H9 (cell line): ENCODE results near the gene PCDH17. TPM values are rescaled to one million over a fixed set of nuclear protein-coding genes. Genes with fewer than 3 reads are reported as not detected.
A peak's percentile ranks its signal among the peaks of the same experiment; 100 is the strongest.

ENCODE experiments used
- DNase-seq: peaks from one replicate; pipeline ENCODE4 v3.0.0-alpha.2; 2017
- H2AFZ ChIP-seq: one replicate; pipeline ENCODE4 v1.6.1; 2013; ENCODE audit warnings: mild to moderate bottlenecking, low read length, control low read depth, moderate library complexity
- H2AK5ac ChIP-seq: 2 replicates; pipeline ENCODE4 v1.6.1; 2013; ENCODE audit warnings: low read length, control low read depth, mixed read lengths; ENCODE audit not compliant: insufficient read length
- H2BK120ac ChIP-seq: one replicate; pipeline ENCODE4 v1.6.1; 2013; ENCODE audit warnings: low read depth, mild to moderate bottlenecking, low read length, control low read depth, inconsistent platforms; ENCODE audit not compliant: poor library complexity, severe bottlenecking
- H2BK12ac ChIP-seq: 2 replicates; pipeline ENCODE4 v1.6.1; 2013; ENCODE audit warnings: low read length, control low read depth, mixed read lengths, low read depth; ENCODE audit not compliant: insufficient read length
- H2BK15ac ChIP-seq: 2 replicates; pipeline ENCODE4 v1.6.1; 2013; ENCODE audit warnings: low read depth, low read length, control low read depth
- H2BK20ac ChIP-seq: one replicate; pipeline ENCODE4 v1.6.1; 2013; ENCODE audit warnings: low read depth, mild to moderate bottlenecking, low read length, control low read depth, inconsistent platforms; ENCODE audit not compliant: poor library complexity, severe bottlenecking
- H2BK5ac ChIP-seq: 2 replicates; pipeline ENCODE4 v1.6.1; 2013; ENCODE audit warnings: low read length, control low read depth, mixed read lengths; ENCODE audit not compliant: insufficient read length
- H3K14ac ChIP-seq: 2 replicates; pipeline ENCODE4 v1.6.1; 2013; ENCODE audit warnings: low read length, control low read depth; ENCODE audit not compliant: insufficient read depth
- H3K18ac ChIP-seq: 2 replicates; pipeline ENCODE4 v1.6.1; 2013; ENCODE audit warnings: low read depth, mild to moderate bottlenecking, mixed read lengths, low read length, control low read depth; ENCODE audit not compliant: insufficient read length
- H3K23ac ChIP-seq: 2 replicates; pipeline ENCODE4 v1.6.1; 2013; ENCODE audit warnings: low read length, control low read depth, mixed read lengths, low read depth; ENCODE audit not compliant: insufficient read length
- H3K23me2 ChIP-seq: 2 replicates; pipeline ENCODE4 v1.6.1; 2013; ENCODE audit warnings: low read depth, mild to moderate bottlenecking, mixed read lengths, low read length, control low read depth; ENCODE audit not compliant: insufficient read length, poor library complexity, severe bottlenecking
- H3K27ac ChIP-seq: 2 replicates; pipeline ENCODE4 v1.5.1; 2013; ENCODE audit warnings: low read length, control low read depth, mixed read lengths, low read depth; ENCODE audit not compliant: insufficient read length
- H3K27me3 ChIP-seq: 2 replicates; pipeline ENCODE4 v1.6.1; 2013; ENCODE audit warnings: low read length, control low read depth, inconsistent platforms; ENCODE audit not compliant: insufficient read depth
- H3K4ac ChIP-seq: 2 replicates; pipeline ENCODE4 v1.6.1; 2013; ENCODE audit warnings: low read depth, mild to moderate bottlenecking, control low read depth, inconsistent platforms, low read length, moderate library complexity
- H3K4me1 ChIP-seq: 2 replicates; pipeline ENCODE4 v1.6.1; 2013; ENCODE audit warnings: low read length, control low read depth, inconsistent platforms; ENCODE audit not compliant: insufficient read depth
- H3K4me2 ChIP-seq: 2 replicates; pipeline ENCODE4 v1.6.1; 2013; ENCODE audit warnings: low read length, control low read depth, mixed read lengths; ENCODE audit not compliant: insufficient read length, insufficient read depth
- H3K56ac ChIP-seq: 2 replicates; pipeline ENCODE4 v1.6.1; 2013; ENCODE audit warnings: low read depth, mild to moderate bottlenecking, mixed read lengths, low read length, control low read depth; ENCODE audit not compliant: insufficient read length
- H3K79me1 ChIP-seq: 2 replicates; pipeline ENCODE4 v1.6.1; 2013; ENCODE audit warnings: low read depth, mild to moderate bottlenecking, moderate library complexity, low read length, control low read depth, inconsistent platforms; ENCODE audit not compliant: insufficient read depth, poor library complexity, severe bottlenecking
- H3K79me2 ChIP-seq: 2 replicates; pipeline ENCODE4 v1.6.1; 2013; ENCODE audit warnings: low read length, control low read depth, inconsistent platforms; ENCODE audit not compliant: insufficient read depth
- H3K9ac ChIP-seq: 2 replicates; pipeline ENCODE4 v1.6.1; 2013; ENCODE audit warnings: low read length, control low read depth, mixed read lengths; ENCODE audit not compliant: insufficient read length; ENCODE audit errors: extremely low read depth
- H3K9me3 ChIP-seq: one replicate; pipeline ENCODE4 v1.6.1; 2013; ENCODE audit warnings: low read depth, low read length, inconsistent platforms; ENCODE audit not compliant: control insufficient read depth
- H3T11ph ChIP-seq: one replicate; pipeline ENCODE4 v1.6.1; 2013; ENCODE audit warnings: mild to moderate bottlenecking, low read length, control low read depth, inconsistent platforms
- H4K20me1 ChIP-seq: one replicate; pipeline ENCODE4 v1.6.1; 2013; ENCODE audit not compliant: control insufficient read depth, insufficient read length, insufficient read depth
- H4K5ac ChIP-seq: 2 replicates; pipeline ENCODE4 v1.6.1; 2013; ENCODE audit warnings: low read depth, mild to moderate bottlenecking, mixed read lengths, low read length, control low read depth; ENCODE audit not compliant: insufficient read length
- H4K8ac ChIP-seq: replicated peaks from 2 replicates; pipeline ENCODE4 v1.6.1; 2013; ENCODE audit warnings: low read length, control low read depth, mixed read lengths, low read depth; ENCODE audit not compliant: insufficient read length
- H4K91ac ChIP-seq: 2 replicates; pipeline ENCODE4 v1.6.1; 2013; ENCODE audit warnings: low read depth, mild to moderate bottlenecking, moderate library complexity, mixed read lengths, low read length, control low read depth; ENCODE audit not compliant: insufficient read length
- H3K27ac Mint-ChIP-seq, 3 experiments: 2 replicates in 2 of 3; 3 replicates in 1 of 3; pipeline ENCODE4 v1.8.0; 2020 to 2021; ENCODE audit warnings: mixed read lengths in 3 of 3, mild to moderate bottlenecking in 1 of 3, moderate library complexity in 1 of 3
- H3K27me3 Mint-ChIP-seq: 2 replicates; pipeline ENCODE4 v1.8.0; 2021; ENCODE audit warnings: low read depth, mild to moderate bottlenecking, moderate library complexity, mixed read lengths
- H3K36me3 Mint-ChIP-seq, 3 experiments: 2 replicates in 2 of 3; 3 replicates in 1 of 3; pipeline ENCODE4 v1.8.0; 2020 to 2021; ENCODE audit warnings: low read depth in 3 of 3, mixed read lengths in 3 of 3; ENCODE audit not compliant: insufficient read depth in 1 of 3
- H3K4me1 Mint-ChIP-seq, 2 experiments: 2 replicates each; pipeline ENCODE4 v1.8.0; 2020; ENCODE audit warnings: mixed read lengths in 2 of 2
- H3K4me3 Mint-ChIP-seq, 2 experiments: 2 replicates in 1 of 2; 3 replicates in 1 of 2; pipeline ENCODE4 v1.8.0; 2020 to 2021; ENCODE audit warnings: mild to moderate bottlenecking in 2 of 2, mixed read lengths in 2 of 2, moderate library complexity in 1 of 2
- H3K9me3 Mint-ChIP-seq, 2 experiments: 2 replicates in 1 of 2; 3 replicates in 1 of 2; pipeline ENCODE4 v1.8.0; 2020; ENCODE audit warnings: mild to moderate bottlenecking in 2 of 2, mixed read lengths in 2 of 2, moderate library complexity in 1 of 2
- CTCF ChIP-seq: fragments of 200-600 bp; sonication (generic); conservative IDR thresholded peaks from 3 replicates; pipeline ENCODE4 v1.8.0; 2021; ENCODE audit warnings: antibody characterized with exemption, mild to moderate bottlenecking
- WGBS: extraction: QIAGEN DNeasy Blood & Tissue Kit; methylation state at CpG from one replicate; pipeline ENCODE4 v1.1.7; 2013; ENCODE audit warnings: missing lambda C conversion rate, low lambda C conversion rate, mixed read lengths; ENCODE audit not compliant: insufficient read length; ENCODE audit errors: extremely low coverage; 5-methylcytosine and 5-hydroxymethylcytosine counted together
- total RNA-seq: library from RNA; stranded (reverse); gene quantifications from 2 replicates; pipeline ENCODE4 v1.2.1, GENCODE V29; 2021

Gene PCDH17
- total RNA-seq, 1 experiment from 2014 or later = 0.52 TPM

- peak overlapping the region in 1 of 2 experiments; percentile 47; a peak in 1 of 5 replicates for H3K4me3 Mint-ChIP-seq
- H3K27ac Mint-ChIP-seq = peak overlapping the region in 2 of 3 experiments; percentile 32 to 88; a peak in 3 of 7 replicates
- H3K9me3 Mint-ChIP-seq = 0 out of 5 replicates have a peak, but pooled peaks cover 0 to 2% of the 10 kb centered on the region in 2 experiments
These were observed 27.1 kb upstream of the PCDH17 start for GRCh38 chr13:57604442-57604841.

More at GRCh38 chr13:57604442-57604841, 27.1 kb upstream of the PCDH17 start:
- Histone ChIP-seq H3K79me2 (no peaks in the 10 kb centered on the region), H2AFZ (no peak overlapping the region), H3K18ac (no peak overlapping the region), H2BK20ac (no peak overlapping the region), H3K56ac (no peak overlapping the region), H4K91ac (no peak overlapping the region), H3K9ac (no peak overlapping the region), H2BK120ac (no peak overlapping the region), H3K4me2 (peak overlapping the region; percentile 28), H3K27me3 (no peaks in the 10 kb centered on the region), H3K4me1 (peaks cover 3% of the 10 kb centered on the region; the same call in 1 of the 2 replicates), H3K23ac (no peak overlapping the region), H3K9me3 (no peaks in the 10 kb centered on the region), H4K8ac (no peak overlapping the region), H3K4ac (no peak overlapping the region), H2BK5ac (no peak overlapping the region), H4K20me1 (no peaks in the 10 kb centered on the region), H4K5ac (no peak overlapping the region), H3K23me2 (no peaks in the 10 kb centered on the region), H2AK5ac (no peak overlapping the region), H3K14ac (no peak overlapping the region), H3K27ac (no peak overlapping the region), H2BK12ac (no peak overlapping the region), H3K79me1 (no peaks in the 10 kb centered on the region), H3T11ph (no peak overlapping the region), H2BK15ac (no peak overlapping the region)
- H3K27me3 Mint-ChIP-seq = no peaks in the 10 kb centered on the region
- no peak for DNase-seq
- peaks cover 0 to under 1% (median 0%) of the 10 kb centered on the region in 3 experiments; a peak in 1 of 7 replicates for H3K36me3 Mint-ChIP-seq
- TF ChIP-seq CTCF = no peak
- no CpG with 5 or more reads among the region's 2 CpGs for WGBS
- H3K4me1 Mint-ChIP-seq = peaks cover 26 to 34% of the 10 kb centered on the region in 2 experiments
